ENCODE data around the gene EXOG.

- TF ChIP-seq POLR2AphosphoS5 (IDR thresholded peaks at IDR 0.05) (peak; percentile 48), CTCF (IDR thresholded peaks at IDR 0.05) (no peak), POLR2A (IDR thresholded peaks at IDR 0.05) (no peak)
Observed at GRCh38 chr3:38457111-38458003, 38.8 kb upstream of the EXOG start.

Measured in prostate gland (tissue), 2 donors.